ENCODE results near the gene NLRX1.
"Not testable (repeated sequence)": the region's sequence is repeated elsewhere in the genome, so short reads cannot be mapped to it uniquely, and the experiment has no call there.

NLRX1 gene

GRCh38 chr11:119185981-119186634 lies 17.6 kb downstream of the NLRX1 start:
- TF ChIP-seq CTCF (IDR thresholded peaks at IDR 0.05; ENCODE audit: control insufficient read depth, insufficient read depth, low read depth, low read length, missing control alignments): no peak
- DNase-seq (ENCODE audit: low read depth): no peak
- H3K4me3 ChIP-seq (ENCODE audit: control insufficient read depth, low read depth, low read length): no peak overlapping the region

DNA sequence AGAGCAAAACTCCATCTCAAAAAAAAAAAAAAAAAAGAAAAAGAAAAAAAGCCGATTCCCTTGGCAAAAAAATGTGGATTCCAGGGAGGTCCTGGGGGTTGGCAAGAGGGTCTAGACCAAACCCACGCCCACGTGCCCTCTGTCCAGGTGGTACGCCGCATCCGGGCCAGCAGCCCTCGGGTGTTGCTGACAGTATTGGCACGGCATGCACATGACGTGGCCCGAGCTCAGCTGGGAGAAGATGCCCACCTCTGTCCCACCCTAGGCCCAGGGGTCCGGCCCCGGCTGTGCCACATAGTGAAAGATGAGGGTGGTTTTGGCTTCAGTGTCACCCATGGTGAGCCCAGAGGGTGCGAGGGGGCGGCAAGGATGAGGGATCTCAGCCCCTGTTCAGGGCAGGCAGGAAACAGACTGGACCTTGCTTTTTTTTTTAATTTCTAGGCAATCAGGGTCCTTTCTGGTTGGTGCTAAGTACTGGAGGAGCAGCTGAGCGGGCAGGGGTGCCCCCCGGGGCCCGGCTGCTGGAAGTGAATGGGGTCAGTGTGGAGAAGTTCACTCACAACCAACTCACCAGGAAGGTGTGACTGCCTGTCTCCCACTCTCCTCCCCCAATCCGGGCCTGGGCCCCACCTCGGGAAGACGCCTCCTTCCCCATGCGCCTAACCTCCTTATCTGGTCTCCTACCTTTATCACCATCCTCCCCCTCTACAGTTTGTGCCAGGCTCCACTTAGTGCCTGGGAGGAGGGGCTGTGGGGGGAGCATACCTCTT lies 18.8 kb downstream of the NLRX1 start:
- TF ChIP-seq CTCF (IDR thresholded peaks at IDR 0.05; ENCODE audit: control insufficient read depth, insufficient read depth, low read depth, low read length, missing control alignments): no peak
- no peak for DNase-seq (ENCODE audit: low read depth)
- no peak overlapping the region for H3K4me3 ChIP-seq (ENCODE audit: control insufficient read depth, low read depth, low read length)

GRCh38 chr11:119188067-119188466 lies 19.5 kb downstream of the NLRX1 start:
- DNase-seq (ENCODE audit: low read depth): no peak
- no peak overlapping the region for H3K4me3 ChIP-seq (ENCODE audit: control insufficient read depth, low read depth, low read length)
- TF ChIP-seq CTCF (IDR thresholded peaks at IDR 0.05; ENCODE audit: control insufficient read depth, insufficient read depth, low read depth, low read length, missing control alignments): no peak

GRCh38 chr11:119188887-119189286 lies 20.4 kb downstream of the NLRX1 start:
- no peak for TF ChIP-seq CTCF (IDR thresholded peaks at IDR 0.05; ENCODE audit: control insufficient read depth, insufficient read depth, low read depth, low read length, missing control alignments)
- no peak overlapping the region for H3K4me3 ChIP-seq (ENCODE audit: control insufficient read depth, low read depth, low read length)
- no peak for DNase-seq (ENCODE audit: low read depth)

DNA sequence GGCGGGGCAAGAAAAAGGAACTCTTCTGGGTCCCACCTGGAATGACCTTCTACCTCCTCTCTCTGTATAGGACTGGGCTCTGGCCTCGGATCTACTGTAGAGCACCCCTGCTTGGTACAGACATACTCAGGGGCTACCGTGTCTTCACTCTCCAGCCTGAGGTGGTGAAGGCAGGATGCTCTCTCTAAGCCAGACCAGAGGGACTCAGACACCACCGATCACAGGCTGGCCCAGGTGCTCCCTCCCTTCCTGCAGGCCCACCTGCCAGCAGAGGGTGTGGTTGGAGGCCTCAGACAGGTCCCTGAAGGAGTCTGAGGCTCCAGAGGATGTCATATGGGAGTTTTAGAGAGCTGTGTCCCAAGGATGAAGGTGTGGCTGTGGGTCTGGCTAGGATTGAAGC lies 20.9 kb downstream of the NLRX1 start:
- no peak for DNase-seq (ENCODE audit: low read depth)
- no peak for TF ChIP-seq CTCF (IDR thresholded peaks at IDR 0.05; ENCODE audit: control insufficient read depth, insufficient read depth, low read depth, low read length, missing control alignments)
- H3K4me3 ChIP-seq (ENCODE audit: control insufficient read depth, low read depth, low read length): no peak overlapping the region

DNA sequence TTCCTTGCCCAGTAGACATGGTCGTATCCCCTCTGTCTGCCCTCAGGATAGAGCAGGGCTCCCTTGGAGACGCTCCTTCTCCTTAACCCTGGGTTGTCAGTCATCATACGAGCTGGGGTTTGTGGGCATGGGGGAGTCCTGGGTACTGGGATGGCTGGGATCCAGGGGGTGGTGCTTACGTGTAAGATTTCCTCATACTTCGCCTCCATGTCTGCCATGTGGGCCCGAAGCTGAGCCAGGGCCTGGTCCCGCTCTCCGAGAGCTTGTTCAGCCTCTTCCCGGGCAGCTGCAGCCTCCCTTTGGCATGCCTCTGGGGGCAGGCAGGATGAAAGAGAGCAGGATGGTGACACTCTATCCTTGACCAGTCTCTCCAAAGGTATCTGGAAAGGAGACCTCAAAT lies 22.0 kb downstream of the NLRX1 start:
- TF ChIP-seq CTCF (IDR thresholded peaks at IDR 0.05; ENCODE audit: control insufficient read depth, insufficient read depth, low read depth, low read length, missing control alignments): no peak
- DNase-seq (ENCODE audit: low read depth): no peak
- no peak overlapping the region for H3K4me3 ChIP-seq (ENCODE audit: control insufficient read depth, low read depth, low read length)

- not testable (repeated sequence) for DNase-seq (ENCODE audit: low read depth); H3K4me3 ChIP-seq (ENCODE audit: control insufficient read depth, low read depth, low read length)
Measured at GRCh38 chr11:119191265-119191664, 22.7 kb downstream of the NLRX1 start.
